ENCODE results near the gene CRYGC. TPM values are rescaled to one million over a fixed set of nuclear protein-coding genes. Genes with fewer than 3 reads are reported as not detected.

The CRYGC gene
- total and polyA plus RNA-seq, 3 donors from 2014 or later: 2.2 to 2.7 TPM; not detected in 1

- DNase-seq: no peak
- Histone ChIP-seq H3K4me1 (no peaks in the 10 kb centered on the region), H3K27me3 (no peaks in the 10 kb centered on the region), H3K9me3 (no peaks in the 10 kb centered on the region), H3K4me3 (no peak overlapping the region), H3K27ac (no peak overlapping the region), H3K36me3 (ENCODE audit: low read depth, missing control alignments) (no peaks in the 10 kb centered on the region)
- intact Hi-C loops (cut with DNase I; ENCODE audit: low total_unique reads): no loop called here
- no peak for TF ChIP-seq POLR2A (IDR thresholded peaks at IDR 0.05)
- TF ChIP-seq, protein P1, sequence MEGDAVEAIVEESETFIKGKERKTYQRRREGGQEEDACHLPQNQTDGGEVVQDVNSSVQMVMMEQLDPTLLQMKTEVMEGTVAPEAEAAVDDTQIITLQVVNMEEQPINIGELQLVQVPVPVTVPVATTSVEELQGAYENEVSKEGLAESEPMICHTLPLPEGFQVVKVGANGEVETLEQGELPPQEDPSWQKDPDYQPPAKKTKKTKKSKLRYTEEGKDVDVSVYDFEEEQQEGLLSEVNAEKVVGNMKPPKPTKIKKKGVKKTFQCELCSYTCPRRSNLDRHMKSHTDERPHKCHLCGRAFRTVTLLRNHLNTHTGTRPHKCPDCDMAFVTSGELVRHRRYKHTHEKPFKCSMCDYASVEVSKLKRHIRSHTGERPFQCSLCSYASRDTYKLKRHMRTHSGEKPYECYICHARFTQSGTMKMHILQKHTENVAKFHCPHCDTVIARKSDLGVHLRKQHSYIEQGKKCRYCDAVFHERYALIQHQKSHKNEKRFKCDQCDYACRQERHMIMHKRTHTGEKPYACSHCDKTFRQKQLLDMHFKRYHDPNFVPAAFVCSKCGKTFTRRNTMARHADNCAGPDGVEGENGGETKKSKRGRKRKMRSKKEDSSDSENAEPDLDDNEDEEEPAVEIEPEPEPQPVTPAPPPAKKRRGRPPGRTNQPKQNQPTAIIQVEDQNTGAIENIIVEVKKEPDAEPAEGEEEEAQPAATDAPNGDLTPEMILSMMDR (IDR thresholded peaks at IDR 0.05): no peak
- WGBS, 2 donors: 83 to 92% methylated on average over 3 of the region's 3 CpGs
These were observed 32.3 kb downstream of the CRYGC start for GRCh38 chr2:208097313-208097712.

- H3K27ac ChIP-seq: no peak overlapping the region
- no peaks in the 10 kb centered on the region for H3K4me1 ChIP-seq
- no peak for DNase-seq
- no peak overlapping the region for H3K4me3 ChIP-seq
- 78 to 81% methylated on average over 3 of the region's 3 CpGs for WGBS, 2 donors
- H3K27me3 ChIP-seq: no peaks in the 10 kb centered on the region
- TF ChIP-seq, protein P1 (IDR thresholded peaks at IDR 0.05): no peak
- no peak for TF ChIP-seq POLR2A (IDR thresholded peaks at IDR 0.05)
- no peaks in the 10 kb centered on the region for H3K36me3 ChIP-seq (ENCODE audit: low read depth, missing control alignments)
- intact Hi-C loops (cut with DNase I; ENCODE audit: low total_unique reads): no loop called here
- no peaks in the 10 kb centered on the region for H3K9me3 ChIP-seq
These were observed 33.5 kb downstream of the CRYGC start for GRCh38 chr2:208096080-208096479.

GRCh38 chr2:208093128-208093527 is 36.5 kb downstream of the CRYGC start:
- Histone ChIP-seq H3K27ac (no peak overlapping the region), H3K9me3 (no peaks in the 10 kb centered on the region), H3K36me3 (ENCODE audit: low read depth, missing control alignments) (no peaks in the 10 kb centered on the region), H3K27me3 (no peaks in the 10 kb centered on the region), H3K4me3 (no peak overlapping the region), H3K4me1 (no peaks in the 10 kb centered on the region)
- intact Hi-C loops (cut with DNase I; ENCODE audit: low total_unique reads): no loop called here
- TF ChIP-seq, protein P1 (IDR thresholded peaks at IDR 0.05): no peak
- TF ChIP-seq POLR2A (IDR thresholded peaks at IDR 0.05): no peak
- no peak for DNase-seq

DNA sequence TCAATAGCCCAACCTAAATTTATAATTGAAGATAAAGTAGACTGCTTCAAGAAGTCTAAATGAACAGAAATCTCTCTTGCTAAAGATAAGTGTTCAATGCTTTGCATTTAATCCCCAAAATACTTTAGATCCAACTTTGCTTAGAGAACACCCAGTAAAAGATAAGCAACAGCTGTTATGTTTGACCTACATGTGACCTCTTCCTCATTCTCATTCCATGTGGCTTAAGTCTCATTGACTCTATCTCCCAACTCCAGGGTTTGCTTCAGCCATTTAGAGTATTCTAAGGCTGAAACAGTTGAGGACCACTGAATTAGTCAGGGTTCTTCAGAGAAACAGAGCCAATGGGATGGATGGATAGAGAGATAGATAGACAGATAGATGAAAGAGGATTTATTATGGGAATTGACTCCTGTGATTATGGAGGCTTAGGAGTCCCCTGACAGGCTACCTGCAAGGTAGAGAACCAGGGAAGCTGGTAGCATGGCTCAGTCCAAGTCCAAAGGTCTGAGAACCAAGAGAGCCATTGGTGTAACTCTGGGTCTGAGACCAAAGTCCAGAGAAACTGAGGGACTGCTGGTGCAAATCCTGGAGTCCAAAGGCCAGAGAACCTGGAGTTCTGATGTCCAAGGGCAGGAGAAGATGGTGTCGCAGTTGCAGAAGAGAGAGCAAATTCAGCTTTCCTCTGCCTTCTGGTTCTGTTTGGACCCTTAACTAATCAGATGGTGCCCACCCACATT is 37.4 kb downstream of the CRYGC start:
- H3K4me1 ChIP-seq: no peaks in the 10 kb centered on the region
- 100% methylated on average over 1 of the region's 1 CpG for WGBS, 2 donors
- H3K4me3 ChIP-seq: no peak overlapping the region
- H3K9me3 ChIP-seq: no peaks in the 10 kb centered on the region
- H3K36me3 ChIP-seq (ENCODE audit: low read depth, missing control alignments): no peaks in the 10 kb centered on the region
- TF ChIP-seq, protein P1 (IDR thresholded peaks at IDR 0.05): no peak
- TF ChIP-seq POLR2A (IDR thresholded peaks at IDR 0.05): no peak
- H3K27ac ChIP-seq: no peak overlapping the region
- H3K27me3 ChIP-seq: no peaks in the 10 kb centered on the region
- DNase-seq: no peak
- intact Hi-C loops (cut with DNase I; ENCODE audit: low total_unique reads): no loop called here

- H3K27me3 ChIP-seq: no peaks in the 10 kb centered on the region
- DNase-seq: no peak
- no peak overlapping the region for H3K27ac ChIP-seq
- H3K9me3 ChIP-seq: no peaks in the 10 kb centered on the region
- no peaks in the 10 kb centered on the region for H3K36me3 ChIP-seq (ENCODE audit: low read depth, missing control alignments)
- H3K4me3 ChIP-seq: no peak overlapping the region
- no peaks in the 10 kb centered on the region for H3K4me1 ChIP-seq
- no peak for TF ChIP-seq POLR2A (IDR thresholded peaks at IDR 0.05)
- TF ChIP-seq, protein P1 (IDR thresholded peaks at IDR 0.05): no peak
- intact Hi-C loops (cut with DNase I; ENCODE audit: low total_unique reads): no loop called here
These were observed 39.2 kb downstream of the CRYGC start for GRCh38 chr2:208090420-208090819.

Measured in testis (tissue), 3 donors.